ENCODE measurements around the gene SSH2.
"Not testable (repeated sequence)": the region's sequence is repeated elsewhere in the genome, so short reads cannot be mapped to it uniquely, and the experiment has no call there.

Gene SSH2

GRCh38 chr17:29705386-29705785 is 224.6 kb downstream of the SSH2 start:
- peak; percentile 30 for DNase-seq (ENCODE audit: low read depth, low spot score)
- H3K4me3 ChIP-seq (ENCODE audit: low read length): no peak overlapping the region; the same call in 1 of the 2 replicates

GRCh38 chr17:29699283-29699682 is 230.7 kb downstream of the SSH2 start:
- no peak for DNase-seq (ENCODE audit: low read depth, low spot score)
- H3K4me3 ChIP-seq (ENCODE audit: low read length): no peak overlapping the region

- H3K4me3 ChIP-seq (ENCODE audit: low read length): no peak overlapping the region
- DNase-seq (ENCODE audit: low read depth, low spot score): no peak
These were observed 231.2 kb downstream of the SSH2 start for GRCh38 chr17:29698837-29699236.

GRCh38 chr17:29698019-29698777 is 231.8 kb downstream of the SSH2 start:
- no peak overlapping the region for H3K4me3 ChIP-seq (ENCODE audit: low read length)
- no peak for DNase-seq (ENCODE audit: low read depth, low spot score)

GRCh38 chr17:29697371-29697770 is 232.7 kb downstream of the SSH2 start:
- DNase-seq (ENCODE audit: low read depth, low spot score): no peak
- no peak overlapping the region for H3K4me3 ChIP-seq (ENCODE audit: low read length)

GRCh38 chr17:29694918-29695563 is 235.0 kb downstream of the SSH2 start:
- no peak for DNase-seq (ENCODE audit: low read depth, low spot score)

GRCh38 chr17:29693751-29694150 is 236.3 kb downstream of the SSH2 start:
- no peak overlapping the region for H3K4me3 ChIP-seq (ENCODE audit: low read length)
- DNase-seq (ENCODE audit: low read depth, low spot score): no peak

More at GRCh38 chr17:29694918-29695563, 235.0 kb downstream of the SSH2 start:
- no peak overlapping the region for H3K4me3 ChIP-seq (ENCODE audit: low read length)

- no peak overlapping the region for H3K4me3 ChIP-seq (ENCODE audit: low read length)
These were observed 242.4 kb downstream of the SSH2 start for GRCh38 chr17:29687596-29687995.

GRCh38 chr17:29686993-29687590 is 242.9 kb downstream of the SSH2 start:
- no peak overlapping the region for H3K4me3 ChIP-seq (ENCODE audit: low read length)
- DNase-seq (ENCODE audit: low read depth, low spot score): no peak

More at GRCh38 chr17:29687596-29687995, 242.4 kb downstream of the SSH2 start:
- no peak for DNase-seq (ENCODE audit: low read depth, low spot score)

GRCh38 chr17:29683481-29683880 is 246.5 kb downstream of the SSH2 start:
- no peak overlapping the region for H3K4me3 ChIP-seq (ENCODE audit: low read length)
- no peak for DNase-seq (ENCODE audit: low read depth, low spot score)

- DNase-seq (ENCODE audit: low read depth, low spot score): no peak
- no peak overlapping the region for H3K4me3 ChIP-seq (ENCODE audit: low read length)
These were observed 247.0 kb downstream of the SSH2 start for GRCh38 chr17:29682987-29683386.

- DNase-seq (ENCODE audit: low read depth, low spot score): peak; percentile 69
- no peak overlapping the region for H3K4me3 ChIP-seq (ENCODE audit: low read length)
These were observed 248.0 kb downstream of the SSH2 start for GRCh38 chr17:29682054-29682453.

GRCh38 chr17:29677824-29678223 is 252.2 kb downstream of the SSH2 start:
- no peak overlapping the region for H3K4me3 ChIP-seq (ENCODE audit: low read length)
- no peak for DNase-seq (ENCODE audit: low read depth, low spot score)

- no peak overlapping the region for H3K4me3 ChIP-seq (ENCODE audit: low read length)
- peak; percentile 61 for DNase-seq (ENCODE audit: low read depth, low spot score)
These were observed 252.7 kb downstream of the SSH2 start for GRCh38 chr17:29677221-29677791.

- not testable (repeated sequence) for DNase-seq (ENCODE audit: low read depth, low spot score); H3K4me3 ChIP-seq (ENCODE audit: low read length)
These were observed 254.1 kb downstream of the SSH2 start for GRCh38 chr17:29675961-29676360.

- DNase-seq (ENCODE audit: low read depth, low spot score): peak; percentile 100
These were observed 255.7 kb downstream of the SSH2 start for GRCh38 chr17:29674281-29674680.

GRCh38 chr17:29671661-29672060 is 258.4 kb downstream of the SSH2 start:
- H3K4me3 ChIP-seq (ENCODE audit: low read length): no peak overlapping the region
- DNase-seq (ENCODE audit: low read depth, low spot score): no peak

More at GRCh38 chr17:29674281-29674680, 255.7 kb downstream of the SSH2 start:
- H3K4me3 ChIP-seq (ENCODE audit: low read length): peak overlapping the region; percentile 20

GRCh38 chr17:29669266-29669665 is 260.8 kb downstream of the SSH2 start:
- DNase-seq (ENCODE audit: low read depth, low spot score): no peak
- H3K4me3 ChIP-seq (ENCODE audit: low read length): no peak overlapping the region

GRCh38 chr17:29667969-29668368 is 262.1 kb downstream of the SSH2 start:
- H3K4me3 ChIP-seq (ENCODE audit: low read length): no peak overlapping the region
- DNase-seq (ENCODE audit: low read depth, low spot score): no peak

- no peak for DNase-seq (ENCODE audit: low read depth, low spot score)
- H3K4me3 ChIP-seq (ENCODE audit: low read length): no peak overlapping the region
These were observed 264.6 kb downstream of the SSH2 start for GRCh38 chr17:29665481-29665810.
